Tibial nerve (tissue), 4 donors: ENCODE data around the gene FBN2. TPM values are rescaled to one million over a fixed set of nuclear protein-coding genes. Genes with fewer than 3 reads are reported as not detected.

Experiments
- DNase-seq, 2 donors: peaks; one replicate each; pipeline ENCODE4 v3.0.0-alpha.2; 2019; ENCODE audit warnings: low spot score in 2 of 2
- H3K27ac ChIP-seq, 4 donors: fragments of 200-600 bp; sonication (generic) in 3 of 4; one replicate each; pipeline ENCODE4 v1.5.1; 2017 to 2019; ENCODE audit warnings: mild to moderate bottlenecking in 1 of 4
- H3K27me3 ChIP-seq, 2 donors: fragments of 200-600 bp; sonication (generic) in 1 of 2; one replicate each; pipeline versions ENCODE4 v1.5.1 to v1.6.0; 2017 to 2019
- H3K36me3 ChIP-seq, 3 donors: fragments of 200-600 bp; sonication (generic); one replicate each; pipeline ENCODE4 v1.5.1; 2018 to 2019
- H3K4me1 ChIP-seq, 4 donors: fragments of 200-600 bp; sonication (generic) in 3 of 4; one replicate each; pipeline ENCODE4 v1.5.1; 2017 to 2019
- H3K4me3 ChIP-seq, 4 donors: fragments of 200-600 bp; sonication (generic) in 3 of 4; one replicate each; pipeline ENCODE4 v1.5.1; 2017 to 2019; ENCODE audit warnings: mild to moderate bottlenecking in 1 of 4, moderate library complexity in 1 of 4
- H3K9me3 ChIP-seq, 4 donors: fragments of 200-600 bp; sonication (generic) in 3 of 4; one replicate each; pipeline ENCODE4 v1.5.1; 2017 to 2019
- CTCF ChIP-seq, 5 experiments: fragments of 200-600 bp in 3 of 5; fragments of 450-650 bp in 2 of 5; sonication (generic) in 3 of 5; IDR thresholded peaks; one replicate each; pipeline ENCODE4 v1.5.1; 2016 to 2019; ENCODE audit warnings: antibody characterized with exemption in 5 of 5, mild to moderate bottlenecking in 3 of 5, moderate library complexity in 2 of 5
- EP300 ChIP-seq, 2 donors: sonication (generic); formaldehyde crosslinking; IDR thresholded peaks; one replicate each; pipeline ENCODE4 v1.6.1; 2017; ENCODE audit warnings: antibody characterized with exemption in 2 of 2, mild to moderate bottlenecking in 1 of 2
- POLR2A ChIP-seq, 2 donors: fragments of 450-650 bp; IDR thresholded peaks; one replicate each; pipeline ENCODE4 v1.6.1; 2017; ENCODE audit warnings: antibody characterized with exemption in 2 of 2, mild to moderate bottlenecking in 2 of 2, moderate library complexity in 2 of 2
- WGBS, 2 donors: methylation state at CpG; one replicate each; pipeline ENCODE4 v1.1.5; 2018; 5-methylcytosine and 5-hydroxymethylcytosine counted together
- total RNA-seq, 4 donors: library from RNA; depleted of rRNA; stranded (reverse); fragments of >200 nt; gene quantifications; one replicate each; pipeline ENCODE4 v1.1.0, GENCODE V29; 2016

FBN2 gene
- total RNA-seq, 4 donors from 2014 or later: 1.2 to 6.3 (median 3.6) TPM

DNA sequence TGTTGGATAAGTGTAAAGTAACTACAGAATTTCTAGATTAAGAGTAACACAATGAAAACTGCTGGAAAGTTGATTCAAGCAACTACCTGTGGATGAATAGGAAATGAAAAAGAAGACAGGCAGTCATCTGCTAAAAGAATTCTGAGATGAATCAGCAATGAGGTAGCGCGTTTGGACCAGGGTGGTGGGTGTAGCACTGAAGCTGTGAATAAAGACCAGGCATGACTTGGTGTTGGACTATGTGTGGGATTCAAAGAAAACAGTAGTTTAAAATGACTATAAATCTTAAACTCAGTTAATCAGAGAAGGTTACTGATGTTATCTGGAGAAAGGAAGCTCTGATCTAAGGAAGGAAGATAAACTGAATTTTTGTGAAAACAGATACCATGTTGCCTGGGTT lies 159.8 kb downstream of the FBN2 start:
- H3K27me3 ChIP-seq: no peaks in the 10 kb centered on the region
- no peak overlapping the region for H3K4me3 ChIP-seq
- no peaks in the 10 kb centered on the region for H3K9me3 ChIP-seq
- DNase-seq: no peak
- H3K27ac ChIP-seq: no peak overlapping the region
- H3K4me1 ChIP-seq: no peaks in the 10 kb centered on the region
- no peak for TF ChIP-seq CTCF (IDR thresholded peaks at IDR 0.05)
- no peak for TF ChIP-seq POLR2A (IDR thresholded peaks at IDR 0.05)
- TF ChIP-seq EP300 (IDR thresholded peaks at IDR 0.05): no peak
- H3K36me3 ChIP-seq: no peaks in the 10 kb centered on the region
- 80 to 88% methylated on average over 2 of the region's 2 CpGs for WGBS, 2 donors

GRCh38 chr5:128376577-128376976 lies 161.5 kb downstream of the FBN2 start:
- Histone ChIP-seq H3K36me3 (no peaks in the 10 kb centered on the region), H3K4me3 (no peak overlapping the region), H3K4me1 (no peaks in the 10 kb centered on the region), H3K27ac (no peak overlapping the region), H3K9me3 (no peaks in the 10 kb centered on the region), H3K27me3 (no peaks in the 10 kb centered on the region)
- WGBS, 2 donors: 71 to 75% methylated on average over 1 of the region's 1 CpG
- no peak for TF ChIP-seq POLR2A (IDR thresholded peaks at IDR 0.05)
- no peak for TF ChIP-seq CTCF (IDR thresholded peaks at IDR 0.05)
- TF ChIP-seq EP300 (IDR thresholded peaks at IDR 0.05): no peak
- no peak for DNase-seq

- Histone ChIP-seq H3K4me1 (no peaks in the 10 kb centered on the region), H3K36me3 (peaks cover 0 to 6% (median 0%) of the 10 kb centered on the region in 3 donors), H3K27ac (no peak overlapping the region), H3K9me3 (no peaks in the 10 kb centered on the region), H3K27me3 (no peaks in the 10 kb centered on the region), H3K4me3 (no peak overlapping the region)
- no peak for TF ChIP-seq EP300 (IDR thresholded peaks at IDR 0.05)
- no peak for TF ChIP-seq POLR2A (IDR thresholded peaks at IDR 0.05)
- no peak for TF ChIP-seq CTCF (IDR thresholded peaks at IDR 0.05)
- no peak for DNase-seq
- 88 to 90% methylated on average over 3 of the region's 3 CpGs for WGBS, 2 donors
These were observed 171.9 kb downstream of the FBN2 start for GRCh38 chr5:128366147-128366546.

- peaks cover 0 to 7% (median 0%) of the 10 kb centered on the region in 4 donors for H3K4me1 ChIP-seq
- no peak for DNase-seq
- 48 to 80% methylated on average over 4 of the region's 4 CpGs for WGBS, 2 donors
- no peaks in the 10 kb centered on the region for H3K36me3 ChIP-seq
- no peaks in the 10 kb centered on the region for H3K9me3 ChIP-seq
- no peak for TF ChIP-seq POLR2A (IDR thresholded peaks at IDR 0.05)
- TF ChIP-seq CTCF (IDR thresholded peaks at IDR 0.05): no peak
- TF ChIP-seq EP300 (IDR thresholded peaks at IDR 0.05): no peak
- H3K27ac ChIP-seq: no peak overlapping the region
- H3K27me3 ChIP-seq: no peaks in the 10 kb centered on the region
- H3K4me3 ChIP-seq: no peak overlapping the region
These were observed 175.7 kb downstream of the FBN2 start for GRCh38 chr5:128362370-128362769.

DNA sequence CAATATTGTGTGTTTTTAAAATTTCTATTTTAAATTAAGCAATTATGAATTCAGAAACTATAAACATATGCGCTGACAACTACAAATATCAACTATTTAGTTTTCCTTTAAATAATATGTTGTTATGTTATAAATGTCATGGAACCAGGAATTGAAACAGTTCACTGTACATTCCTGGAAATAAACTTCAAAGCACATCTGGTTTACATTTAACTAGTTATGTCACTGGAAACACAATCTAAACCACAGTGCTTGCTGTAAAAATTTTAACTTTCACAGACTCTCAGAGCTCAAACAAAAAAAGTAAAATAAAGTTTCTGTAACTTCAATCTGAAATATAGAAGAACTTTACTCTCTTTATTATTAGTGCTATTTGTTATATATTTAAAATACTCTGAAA lies 179.2 kb downstream of the FBN2 start:
- no peak for TF ChIP-seq POLR2A (IDR thresholded peaks at IDR 0.05)
- no peak for TF ChIP-seq CTCF (IDR thresholded peaks at IDR 0.05)
- no peak for TF ChIP-seq EP300 (IDR thresholded peaks at IDR 0.05)

More for the DNA sequence above, 179.2 kb downstream of the FBN2 start:
- no peak overlapping the region for H3K27ac ChIP-seq
- peaks cover 0 to 7% (median 0%) of the 10 kb centered on the region in 4 donors for H3K4me1 ChIP-seq
- H3K36me3 ChIP-seq: no peaks in the 10 kb centered on the region
- WGBS, 2 donors: 69 to 70% methylated on average over 1 of the region's 1 CpG
- H3K27me3 ChIP-seq: no peaks in the 10 kb centered on the region
- no peak overlapping the region for H3K4me3 ChIP-seq
- no peaks in the 10 kb centered on the region for H3K9me3 ChIP-seq
- DNase-seq: no peak
